ENCODE measurements around the gene EFNA4. TPM values are rescaled to one million over a fixed set of nuclear protein-coding genes. Genes with fewer than 3 reads are reported as not detected.
A peak's percentile ranks its signal among the peaks of the same experiment; 100 is the strongest.

Gene EFNA4
- total RNA-seq, 1 donor from 2014 or later = 5.3 TPM

- intact Hi-C loops (cut with DNase I) = no loop called here
Observed at GRCh38 chr1:155040358-155041093, 23.0 kb upstream of the EFNA4 start.

GRCh38 chr1:155042789-155043188 is 20.8 kb upstream of the EFNA4 start:
- intact Hi-C loops (cut with DNase I) = no loop called here
- no peaks in the 10 kb centered on the region for H3K27me3 ChIP-seq
- H3K36me3 ChIP-seq = no peaks in the 10 kb centered on the region
- H3K27ac ChIP-seq = no peak overlapping the region
- ATAC-seq = no peak
- no peak overlapping the region for H3K4me3 ChIP-seq
- H3K4me1 ChIP-seq = peaks cover 10% of the 10 kb centered on the region
- H3K9me3 ChIP-seq = no peaks in the 10 kb centered on the region
- TF ChIP-seq CTCF (IDR thresholded peaks at IDR 0.05) = no peak
- no peak for DNase-seq

More at GRCh38 chr1:155040358-155041093, 23.0 kb upstream of the EFNA4 start:
- Histone ChIP-seq H3K9me3 (no peaks in the 10 kb centered on the region), H3K27ac (no peak overlapping the region), H3K4me1 (peaks cover 15% of the 10 kb centered on the region), H3K36me3 (no peaks in the 10 kb centered on the region), H3K4me3 (no peak overlapping the region), H3K27me3 (no peaks in the 10 kb centered on the region)
- no peak for TF ChIP-seq CTCF (IDR thresholded peaks at IDR 0.05)
- no peak for DNase-seq
- ATAC-seq = no peak

- DNase-seq (no peak), ATAC-seq (no peak)
- no peak overlapping the region for H3K4me3 ChIP-seq
- no peaks in the 10 kb centered on the region for H3K36me3 ChIP-seq
- intact Hi-C loops (cut with DNase I) = no loop called here
- no peak overlapping the region for H3K27ac ChIP-seq
- no peaks in the 10 kb centered on the region for H3K27me3 ChIP-seq
- H3K9me3 ChIP-seq = no peaks in the 10 kb centered on the region
- peaks cover 10% of the 10 kb centered on the region for H3K4me1 ChIP-seq
- no peak for TF ChIP-seq CTCF (IDR thresholded peaks at IDR 0.05)
Observed at GRCh38 chr1:155043301-155043702, 20.2 kb upstream of the EFNA4 start.

DNA sequence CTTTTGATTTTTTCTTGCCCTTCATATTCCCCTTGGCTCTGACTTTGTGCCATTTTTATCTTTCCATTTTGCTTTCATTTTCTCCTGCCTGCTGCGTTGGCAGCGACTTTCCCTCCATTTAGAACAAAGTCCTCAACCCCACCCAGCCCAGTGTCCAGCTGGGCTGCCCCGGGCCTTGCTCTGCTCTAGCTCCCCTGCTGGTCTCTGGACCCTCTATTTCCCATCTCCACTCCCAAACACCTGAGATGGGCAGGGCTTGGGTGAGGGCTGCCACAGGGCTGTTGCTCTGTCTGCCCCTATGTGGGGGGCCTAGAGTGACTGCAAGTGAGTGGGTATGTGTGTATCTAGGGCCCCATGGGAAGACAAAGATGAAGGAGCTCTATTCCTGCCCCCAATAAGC is 19.7 kb upstream of the EFNA4 start:
- TF ChIP-seq CTCF (IDR thresholded peaks at IDR 0.05) = no peak
- no peak for DNase-seq
- Histone ChIP-seq H3K27ac (no peak overlapping the region), H3K4me1 (peaks cover 10% of the 10 kb centered on the region), H3K36me3 (no peaks in the 10 kb centered on the region), H3K4me3 (no peak overlapping the region), H3K27me3 (no peaks in the 10 kb centered on the region), H3K9me3 (no peaks in the 10 kb centered on the region)
- ATAC-seq = no peak
- intact Hi-C loops (cut with DNase I) = no loop called here

DNA sequence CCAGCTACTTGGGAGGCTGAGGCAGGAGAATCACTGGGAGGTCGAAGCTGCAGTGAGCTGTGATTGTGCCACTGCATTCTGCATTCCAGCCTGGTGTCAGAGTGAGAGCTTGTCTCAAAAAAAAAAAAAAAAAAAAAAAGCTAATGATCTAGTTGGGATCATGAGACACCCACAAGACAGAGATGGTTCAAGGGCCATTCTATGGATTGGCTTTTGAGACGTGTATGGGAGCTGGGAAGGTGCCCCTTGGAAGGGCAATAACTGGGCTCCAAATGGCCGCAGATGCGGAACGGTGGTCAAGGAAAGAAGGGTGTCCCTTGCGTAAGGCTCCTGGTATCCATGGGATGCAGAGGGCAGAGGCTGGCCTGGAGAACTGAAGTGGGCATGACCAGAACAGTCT is 19.2 kb upstream of the EFNA4 start:
- Histone ChIP-seq H3K4me1 (peaks cover 12% of the 10 kb centered on the region), H3K9me3 (no peaks in the 10 kb centered on the region), H3K4me3 (no peak overlapping the region), H3K36me3 (no peaks in the 10 kb centered on the region), H3K27ac (peak overlapping the region; percentile 43), H3K27me3 (no peaks in the 10 kb centered on the region)
- ATAC-seq (no peak), DNase-seq (no peak)
- no peak for TF ChIP-seq CTCF (IDR thresholded peaks at IDR 0.05)
- intact Hi-C loops (cut with DNase I) = no loop called here

All from upper lobe of right lung (tissue), 1 donor.